ENCODE data around the gene TOP3B.

The TOP3B gene

DNA sequence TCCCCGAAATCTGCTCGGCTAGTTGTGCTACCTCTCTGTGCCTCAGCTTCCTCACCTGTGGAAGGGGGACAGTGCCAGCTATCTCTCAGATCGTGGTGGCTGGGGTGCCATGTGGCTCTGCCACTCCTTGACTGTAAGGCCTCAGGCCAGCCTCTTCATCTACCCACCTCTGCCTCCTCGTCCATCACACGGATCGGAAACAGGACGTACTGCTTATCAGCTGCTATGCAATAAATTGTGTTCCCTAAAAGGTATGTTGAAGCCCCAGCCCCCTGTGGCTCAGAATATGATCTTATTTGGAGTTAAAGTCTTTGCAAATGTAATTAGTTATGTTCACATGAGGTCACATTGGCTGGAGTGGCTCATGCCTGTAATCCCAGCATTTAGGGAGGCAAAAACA, 37.7 kb downstream of the TOP3B start:
- TF ChIP-seq GATA3 (IDR thresholded peaks at IDR 0.05; ENCODE audit: low read depth, low read length): no peak
- TF ChIP-seq GATA2 (IDR thresholded peaks at IDR 0.05; ENCODE audit: low read depth, low read length): no peak

DNA sequence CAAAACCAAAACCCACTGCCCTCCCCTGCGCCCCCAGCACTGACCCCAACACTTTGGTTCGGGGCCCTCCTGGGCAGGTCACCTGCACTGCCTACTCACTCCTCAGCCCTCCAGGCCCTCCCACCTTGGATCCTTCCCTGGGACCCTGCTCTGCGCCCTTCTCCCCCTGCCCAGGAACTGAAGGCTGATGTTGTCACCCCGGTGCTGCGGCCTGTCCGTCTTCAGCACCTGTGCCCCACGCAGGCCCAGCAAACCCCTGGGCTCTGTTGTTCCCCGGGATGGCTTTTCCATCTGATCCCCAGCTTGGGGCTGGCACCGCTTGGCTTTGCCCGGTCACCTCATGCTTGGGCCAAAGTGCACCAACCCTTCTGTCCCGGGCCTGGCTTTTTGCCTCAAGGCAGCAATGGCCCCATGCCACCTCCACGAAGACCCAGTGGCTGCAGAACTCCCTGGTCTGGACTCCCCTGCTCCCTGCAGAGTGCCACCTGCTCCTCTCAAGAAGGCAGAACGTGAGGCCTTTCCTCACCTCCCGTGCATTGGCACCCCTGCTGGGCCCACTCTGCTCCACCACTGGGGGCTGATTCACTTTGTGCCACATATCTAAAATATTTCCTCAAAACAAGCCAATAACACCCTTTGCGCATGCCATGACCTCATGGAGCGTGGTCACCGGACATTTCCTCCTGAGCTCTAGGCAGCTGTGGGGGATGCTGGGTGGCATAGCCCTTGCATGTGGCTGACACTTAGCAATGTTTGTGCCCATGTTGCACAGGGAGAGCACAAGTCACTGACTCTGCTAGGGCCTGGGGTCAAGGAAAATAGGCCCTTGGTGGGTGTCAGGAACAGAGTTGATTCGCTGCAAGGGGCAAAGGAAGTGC, 38.8 kb downstream of the TOP3B start:
- TF ChIP-seq GATA3 (IDR thresholded peaks at IDR 0.05; ENCODE audit: low read depth, low read length): no peak
- no peak for TF ChIP-seq GATA2 (IDR thresholded peaks at IDR 0.05; ENCODE audit: low read depth, low read length)

DNA sequence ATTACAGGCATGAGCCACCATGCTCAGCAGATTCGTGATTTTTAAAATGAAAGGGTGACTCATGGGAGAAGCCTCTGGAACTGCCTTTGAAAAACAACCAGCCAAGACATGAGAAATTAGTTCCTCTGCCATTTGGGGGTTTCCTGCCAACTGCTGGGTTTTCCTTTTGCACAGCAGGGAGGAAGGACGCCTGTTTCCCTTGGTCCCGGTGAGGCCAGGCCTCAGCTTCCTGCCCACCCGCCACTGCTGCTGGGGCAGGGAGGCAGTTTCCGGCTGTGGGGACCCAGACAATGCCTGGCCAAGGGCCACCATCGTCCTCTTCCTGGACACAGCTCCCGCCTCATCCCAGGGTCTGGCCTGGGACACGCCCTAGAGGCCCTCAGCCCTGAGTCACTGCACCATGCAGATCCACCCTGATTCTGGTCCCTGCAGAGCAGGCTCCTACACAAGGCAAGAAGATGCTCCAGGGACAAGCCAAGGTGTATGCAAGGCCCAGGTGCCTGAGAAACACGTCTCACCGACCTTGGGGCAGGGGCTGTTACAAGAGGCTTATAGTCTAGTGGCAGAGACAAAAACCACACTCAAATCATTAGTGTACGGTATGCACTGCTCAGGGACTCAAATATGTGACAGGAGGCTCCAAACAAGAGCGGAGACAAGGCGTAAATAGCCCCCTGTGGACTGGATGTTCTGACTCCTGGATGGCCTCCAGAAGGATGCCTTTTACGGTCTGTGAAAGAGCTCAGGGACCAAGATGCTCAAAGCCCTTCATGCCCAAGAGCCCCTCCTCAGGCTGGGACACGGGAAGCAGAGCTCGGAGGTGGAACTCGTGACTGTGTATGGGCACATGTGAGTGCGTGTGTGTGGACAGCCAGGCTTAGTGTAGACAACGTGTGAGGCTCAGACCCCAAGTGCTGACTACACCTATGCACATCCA, 39.9 kb downstream of the TOP3B start:
- TF ChIP-seq GATA2 (IDR thresholded peaks at IDR 0.05; ENCODE audit: low read depth, low read length) (no peak), GATA3 (IDR thresholded peaks at IDR 0.05; ENCODE audit: low read depth, low read length) (no peak)

DNA sequence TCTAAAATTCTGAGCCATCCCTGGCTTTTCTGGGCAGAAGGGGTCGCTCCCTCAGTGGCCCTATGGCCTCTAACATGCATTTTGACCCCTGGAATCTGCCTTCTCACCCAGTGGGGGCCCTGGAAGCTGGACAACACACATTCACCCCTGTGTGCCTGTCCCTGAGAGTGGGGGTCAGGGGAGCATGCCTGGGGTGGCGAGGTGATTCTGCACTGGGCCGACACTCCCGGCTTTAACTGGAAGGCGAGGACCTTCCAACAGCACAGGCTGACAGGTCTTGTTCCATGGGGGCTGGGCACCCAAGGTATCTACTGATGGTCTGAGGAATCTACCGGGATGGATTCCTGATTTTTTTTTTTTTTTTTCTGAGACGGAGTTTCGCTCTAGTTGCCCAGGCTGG, 40.7 kb downstream of the TOP3B start:
- no peak for TF ChIP-seq GATA3 (IDR thresholded peaks at IDR 0.05; ENCODE audit: low read depth, low read length)
- TF ChIP-seq GATA2 (IDR thresholded peaks at IDR 0.05; ENCODE audit: low read depth, low read length): no peak

DNA sequence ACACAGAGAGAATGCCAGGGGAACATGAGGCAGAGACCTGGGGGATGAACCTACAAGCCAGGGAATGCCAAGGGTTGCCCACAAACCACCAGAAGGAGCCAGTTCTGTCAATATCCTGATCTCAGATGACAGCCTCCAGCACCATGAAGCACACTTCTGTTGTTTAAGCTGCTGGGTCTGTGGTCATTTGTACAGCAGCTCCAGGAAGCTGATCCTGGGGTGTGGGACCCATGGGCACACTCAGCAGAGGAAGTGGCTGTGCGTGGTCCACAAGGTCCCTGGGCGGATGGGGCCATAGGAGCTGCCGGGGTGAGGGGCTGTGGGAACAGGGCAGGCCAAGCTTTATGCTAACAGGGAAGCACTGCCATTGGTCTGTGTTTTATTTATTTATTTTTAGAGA, 42.1 kb downstream of the TOP3B start:
- TF ChIP-seq GATA2 (IDR thresholded peaks at IDR 0.05; ENCODE audit: low read depth, low read length): no peak
- TF ChIP-seq GATA3 (IDR thresholded peaks at IDR 0.05; ENCODE audit: low read depth, low read length): no peak

DNA sequence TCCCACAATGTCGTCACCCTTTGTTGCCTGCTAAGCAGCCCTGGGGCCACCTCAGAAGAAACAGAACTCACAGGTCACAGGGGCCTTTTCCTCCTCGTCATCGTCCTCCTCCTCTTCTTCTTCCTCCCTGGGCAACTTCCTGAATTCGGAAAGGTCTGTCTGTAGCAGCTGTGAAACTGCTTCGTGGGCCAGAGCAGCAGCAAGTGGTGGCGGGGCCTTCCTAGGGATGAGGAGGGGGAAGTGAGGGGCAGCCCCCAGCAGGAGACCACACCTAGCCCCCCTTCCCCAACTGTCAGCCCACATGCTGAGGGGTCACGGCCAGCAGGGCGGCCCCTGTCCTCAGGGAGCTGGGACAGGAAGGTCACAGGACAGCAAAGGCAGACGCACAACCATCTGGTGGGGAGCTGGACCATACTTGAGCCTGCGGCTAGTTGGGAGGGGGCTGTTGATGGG, 43.1 kb downstream of the TOP3B start:
- no peak for TF ChIP-seq GATA2 (IDR thresholded peaks at IDR 0.05; ENCODE audit: low read depth, low read length)
- TF ChIP-seq GATA3 (IDR thresholded peaks at IDR 0.05; ENCODE audit: low read depth, low read length): no peak

DNA sequence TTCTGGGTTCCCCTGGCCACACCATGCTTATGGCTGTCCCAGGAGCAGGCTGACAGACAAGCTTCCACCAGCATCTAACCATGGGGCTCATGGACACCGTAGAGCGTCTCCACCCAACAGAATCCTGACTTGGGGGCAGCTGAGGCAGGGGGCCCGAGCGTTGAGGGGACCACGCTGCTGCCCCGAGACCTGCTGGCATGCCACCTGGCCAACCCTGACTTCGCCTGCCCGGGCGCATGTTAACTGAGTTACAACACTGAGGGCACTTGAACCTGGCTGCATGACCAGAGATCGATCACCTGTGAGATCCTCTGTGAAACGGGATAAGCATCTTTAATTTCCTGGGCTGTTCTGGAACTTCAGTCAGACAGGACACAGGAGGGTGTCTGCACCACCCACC, 43.7 kb downstream of the TOP3B start:
- TF ChIP-seq GATA2 (IDR thresholded peaks at IDR 0.05; ENCODE audit: low read depth, low read length): no peak
- TF ChIP-seq GATA3 (IDR thresholded peaks at IDR 0.05; ENCODE audit: low read depth, low read length): no peak

DNA sequence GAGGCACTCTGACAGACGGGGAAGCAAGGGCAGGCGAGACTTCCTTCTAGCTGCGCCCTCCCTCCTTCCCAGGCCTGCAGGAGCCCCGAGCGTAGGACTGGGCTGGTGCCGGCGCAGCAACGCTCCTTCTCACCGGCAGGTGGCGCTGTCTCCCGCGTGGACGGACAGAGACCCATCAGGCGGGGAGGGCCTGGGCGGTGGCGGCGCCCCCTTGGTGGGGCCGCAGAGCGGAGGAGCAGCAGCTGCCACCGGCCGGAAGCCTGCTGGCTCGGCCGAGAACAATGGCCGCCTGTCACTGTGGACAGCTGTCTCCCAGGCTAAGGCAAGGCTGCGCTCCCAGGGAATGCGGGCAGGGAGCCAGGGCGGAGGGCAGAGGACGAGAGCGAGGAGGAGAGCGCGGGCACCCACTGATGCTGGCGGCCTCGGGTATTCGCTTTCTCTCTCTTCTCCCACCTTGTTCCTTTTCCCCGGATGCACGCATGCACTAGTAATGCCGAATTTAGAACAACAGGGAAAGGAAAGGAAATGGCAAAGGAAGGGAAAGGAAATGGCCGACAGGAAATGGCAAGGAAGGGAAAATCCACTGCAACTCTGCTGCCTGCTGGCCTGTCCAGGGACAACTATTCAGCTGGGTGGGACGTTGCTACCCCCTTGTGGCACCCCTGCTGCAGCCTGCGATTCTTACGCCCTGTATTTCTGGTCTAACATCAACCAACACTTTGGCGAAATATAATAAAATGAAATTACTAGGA, 44.3 kb downstream of the TOP3B start:
- TF ChIP-seq GATA3 (IDR thresholded peaks at IDR 0.05; ENCODE audit: low read depth, low read length): no peak
- TF ChIP-seq GATA2 (IDR thresholded peaks at IDR 0.05; ENCODE audit: low read depth, low read length): no peak

DNA sequence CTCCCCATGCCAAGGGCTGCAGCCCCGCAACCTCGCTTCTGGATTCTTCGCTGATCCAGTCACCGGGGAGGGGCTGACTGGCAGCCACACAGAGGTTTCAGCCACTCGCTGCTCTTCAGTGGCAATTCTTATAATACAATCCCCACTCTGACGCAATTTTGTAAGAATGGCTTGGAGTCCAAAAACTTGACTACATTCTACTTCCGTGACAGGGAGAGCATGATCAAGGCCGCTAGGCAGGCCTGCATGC, 44.8 kb downstream of the TOP3B start:
- no peak for TF ChIP-seq GATA3 (IDR thresholded peaks at IDR 0.05; ENCODE audit: low read depth, low read length)
- TF ChIP-seq GATA2 (IDR thresholded peaks at IDR 0.05; ENCODE audit: low read depth, low read length): no peak

DNA sequence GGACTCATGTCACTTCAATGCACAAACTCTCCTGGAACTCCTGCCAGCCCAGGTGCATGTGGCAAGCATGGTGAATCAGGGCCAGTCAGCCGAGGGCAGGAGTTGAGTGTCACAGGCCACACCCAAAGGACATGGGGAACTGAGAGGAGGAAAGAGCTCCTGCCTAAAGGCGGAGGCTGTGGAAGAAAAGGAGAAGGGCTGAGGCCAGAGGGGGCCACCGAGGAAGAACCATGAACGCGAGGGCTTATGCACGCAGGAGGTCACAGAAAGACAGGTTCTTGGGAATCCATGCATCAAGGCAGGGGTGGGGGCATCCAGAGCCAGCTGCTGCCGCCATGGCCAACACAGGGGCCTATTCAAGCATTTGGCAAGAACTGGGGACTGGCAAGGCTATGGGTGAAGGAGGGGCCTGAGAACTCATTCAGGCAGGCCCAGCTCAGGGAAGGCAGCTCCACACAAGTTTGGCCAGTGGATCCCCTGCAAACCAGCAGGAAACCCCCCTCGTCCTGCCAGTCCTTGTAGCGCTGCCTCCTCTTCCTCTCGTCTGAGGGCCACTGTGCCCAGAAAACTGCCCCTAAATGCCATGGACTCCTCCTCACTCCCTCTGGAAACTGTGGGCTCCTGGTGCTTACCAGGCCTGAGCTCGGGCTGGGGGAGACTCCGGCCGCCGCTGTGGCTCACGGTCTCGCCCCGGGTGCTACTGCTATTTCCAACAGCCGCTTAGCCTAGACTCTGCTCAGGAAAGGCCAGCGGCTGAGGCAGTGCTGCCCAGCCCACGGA, 45.4 kb downstream of the TOP3B start:
- TF ChIP-seq GATA2 (IDR thresholded peaks at IDR 0.05; ENCODE audit: low read depth, low read length) (no peak), GATA3 (IDR thresholded peaks at IDR 0.05; ENCODE audit: low read depth, low read length) (no peak)

DNA sequence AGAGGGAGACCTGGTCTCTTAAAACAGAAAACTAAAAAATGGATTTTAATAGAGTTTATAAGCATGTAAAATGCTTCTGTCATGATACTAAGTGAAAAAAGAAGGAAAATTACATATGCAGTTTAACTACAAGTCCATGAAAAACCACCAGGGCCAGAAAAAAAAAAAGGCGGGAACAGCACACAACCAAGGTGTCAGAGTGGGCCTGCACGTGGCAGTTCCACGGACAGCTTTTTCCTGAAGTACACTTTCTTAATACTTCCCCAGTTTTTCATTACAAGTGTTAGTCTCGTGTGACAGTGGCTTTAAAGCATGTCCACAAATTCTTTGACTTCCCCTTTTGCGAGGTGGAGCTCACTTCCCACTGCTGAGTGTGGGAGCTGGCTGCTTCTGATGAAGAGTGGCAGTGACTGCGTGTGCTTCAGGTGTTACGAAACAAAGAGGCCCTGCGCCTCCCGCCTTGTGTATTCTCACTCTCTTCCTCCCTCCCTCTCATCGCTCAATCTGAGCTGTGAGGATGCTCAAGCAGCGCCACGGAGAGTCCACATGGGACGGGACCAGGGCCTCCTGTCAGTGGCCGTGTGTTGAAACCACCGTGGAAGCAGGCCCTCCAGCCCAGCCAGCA, 46.3 kb downstream of the TOP3B start:
- TF ChIP-seq GATA3 (IDR thresholded peaks at IDR 0.05; ENCODE audit: low read depth, low read length): no peak
- no peak for TF ChIP-seq GATA2 (IDR thresholded peaks at IDR 0.05; ENCODE audit: low read depth, low read length)

DNA sequence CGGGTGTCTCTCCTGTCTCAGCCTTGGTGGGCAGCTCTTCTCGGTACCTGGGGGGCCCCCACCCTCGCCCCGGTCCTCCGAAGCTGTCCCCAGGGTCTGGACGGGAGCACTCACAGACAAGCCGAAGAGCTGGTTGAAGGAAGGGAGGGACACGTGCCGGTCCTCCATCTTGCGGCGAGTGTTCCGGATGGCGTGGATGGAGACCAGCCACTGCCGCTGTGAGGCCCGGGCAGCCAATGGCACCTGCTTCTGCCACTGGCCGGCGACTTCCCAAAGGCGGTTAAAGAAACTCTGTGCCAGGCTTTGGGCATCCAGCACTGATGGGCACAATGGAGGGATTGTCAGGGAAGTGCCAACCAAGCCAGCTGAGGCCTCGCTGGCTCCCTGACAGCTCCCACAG, 48.7 kb downstream of the TOP3B start:
- TF ChIP-seq GATA3 (IDR thresholded peaks at IDR 0.05; ENCODE audit: low read depth, low read length) (no peak), GATA2 (IDR thresholded peaks at IDR 0.05; ENCODE audit: low read depth, low read length) (no peak)

DNA sequence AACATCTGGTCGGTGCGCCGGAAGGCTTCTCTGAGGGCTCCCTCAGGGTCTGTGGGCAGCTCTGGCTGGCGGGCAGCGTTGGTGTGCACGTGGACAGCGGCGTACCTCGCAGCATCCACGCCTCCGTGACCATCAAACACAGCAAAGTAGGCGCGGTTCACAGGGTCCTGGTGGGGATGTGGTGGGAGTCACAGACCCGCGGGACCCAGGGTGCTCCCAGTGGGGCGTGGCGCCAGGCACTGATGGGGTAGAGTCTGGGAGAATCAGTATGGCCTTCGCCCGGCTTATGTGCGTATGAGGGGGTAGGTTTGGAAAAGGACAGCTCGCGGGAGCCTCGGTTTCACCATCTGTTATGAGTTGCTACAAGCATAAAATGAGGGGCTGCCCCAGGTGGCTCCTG, 49.2 kb downstream of the TOP3B start:
- no peak for TF ChIP-seq GATA3 (IDR thresholded peaks at IDR 0.05; ENCODE audit: low read depth, low read length)
- TF ChIP-seq GATA2 (IDR thresholded peaks at IDR 0.05; ENCODE audit: low read depth, low read length): no peak
